ENCODE results near the gene SORBS1.

GRCh38 chr10:95416270-95416669 is 144.9 kb downstream of the SORBS1 start:
- TF ChIP-seq, protein P1, sequence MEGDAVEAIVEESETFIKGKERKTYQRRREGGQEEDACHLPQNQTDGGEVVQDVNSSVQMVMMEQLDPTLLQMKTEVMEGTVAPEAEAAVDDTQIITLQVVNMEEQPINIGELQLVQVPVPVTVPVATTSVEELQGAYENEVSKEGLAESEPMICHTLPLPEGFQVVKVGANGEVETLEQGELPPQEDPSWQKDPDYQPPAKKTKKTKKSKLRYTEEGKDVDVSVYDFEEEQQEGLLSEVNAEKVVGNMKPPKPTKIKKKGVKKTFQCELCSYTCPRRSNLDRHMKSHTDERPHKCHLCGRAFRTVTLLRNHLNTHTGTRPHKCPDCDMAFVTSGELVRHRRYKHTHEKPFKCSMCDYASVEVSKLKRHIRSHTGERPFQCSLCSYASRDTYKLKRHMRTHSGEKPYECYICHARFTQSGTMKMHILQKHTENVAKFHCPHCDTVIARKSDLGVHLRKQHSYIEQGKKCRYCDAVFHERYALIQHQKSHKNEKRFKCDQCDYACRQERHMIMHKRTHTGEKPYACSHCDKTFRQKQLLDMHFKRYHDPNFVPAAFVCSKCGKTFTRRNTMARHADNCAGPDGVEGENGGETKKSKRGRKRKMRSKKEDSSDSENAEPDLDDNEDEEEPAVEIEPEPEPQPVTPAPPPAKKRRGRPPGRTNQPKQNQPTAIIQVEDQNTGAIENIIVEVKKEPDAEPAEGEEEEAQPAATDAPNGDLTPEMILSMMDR (IDR thresholded peaks at IDR 0.05; ENCODE audit: extremely low read depth in 1 of 2, insufficient read depth in 1 of 2, low read depth in 1 of 2, low read length in 2 of 2), result no peak
- TF ChIP-seq MAX (IDR thresholded peaks at IDR 0.05; ENCODE audit: insufficient read depth, insufficient read length) (no peak), POLR2A (IDR thresholded peaks at IDR 0.05; ENCODE audit: low read depth, low read length) (no peak)

All from endothelial cell of umbilical vein (primary cell).